Activated CD8-positive, alpha-beta memory T cell treated with anti-CD3 and anti-CD28 coated beads for 36 hours (primary cell): ENCODE measurements around the gene CCDC77. TPM values are rescaled to one million over a fixed set of nuclear protein-coding genes. Genes with fewer than 3 reads are reported as not detected.
"Not testable (repeated sequence)": the region's sequence is repeated elsewhere in the genome, so short reads cannot be mapped to it uniquely, and the experiment has no call there.

Experiments used
- CTCF ChIA-PET: fragments of 350-600 bp; sonication (Branson Sonifier 250); formaldehyde crosslinking; loops from one replicate; lab custom pipeline; 2021; ENCODE audit warnings: antibody characterized with exemption; lab: Charles Lee
- POLR2A ChIA-PET: fragments of 350-600 bp; sonication (Branson Sonifier 250); formaldehyde crosslinking; loops from one replicate; lab custom pipeline; 2021; ENCODE audit warnings: antibody characterized with exemption; lab: Charles Lee
- total RNA-seq, 2 experiments: library from RNA; stranded (reverse); gene quantifications; one replicate each; pipeline ENCODE4 v1.2.3, GENCODE V29; 2021

CCDC77 gene
- 10 to 100 TPM; 13.9 to 16.8 TPM for total RNA-seq

DNA sequence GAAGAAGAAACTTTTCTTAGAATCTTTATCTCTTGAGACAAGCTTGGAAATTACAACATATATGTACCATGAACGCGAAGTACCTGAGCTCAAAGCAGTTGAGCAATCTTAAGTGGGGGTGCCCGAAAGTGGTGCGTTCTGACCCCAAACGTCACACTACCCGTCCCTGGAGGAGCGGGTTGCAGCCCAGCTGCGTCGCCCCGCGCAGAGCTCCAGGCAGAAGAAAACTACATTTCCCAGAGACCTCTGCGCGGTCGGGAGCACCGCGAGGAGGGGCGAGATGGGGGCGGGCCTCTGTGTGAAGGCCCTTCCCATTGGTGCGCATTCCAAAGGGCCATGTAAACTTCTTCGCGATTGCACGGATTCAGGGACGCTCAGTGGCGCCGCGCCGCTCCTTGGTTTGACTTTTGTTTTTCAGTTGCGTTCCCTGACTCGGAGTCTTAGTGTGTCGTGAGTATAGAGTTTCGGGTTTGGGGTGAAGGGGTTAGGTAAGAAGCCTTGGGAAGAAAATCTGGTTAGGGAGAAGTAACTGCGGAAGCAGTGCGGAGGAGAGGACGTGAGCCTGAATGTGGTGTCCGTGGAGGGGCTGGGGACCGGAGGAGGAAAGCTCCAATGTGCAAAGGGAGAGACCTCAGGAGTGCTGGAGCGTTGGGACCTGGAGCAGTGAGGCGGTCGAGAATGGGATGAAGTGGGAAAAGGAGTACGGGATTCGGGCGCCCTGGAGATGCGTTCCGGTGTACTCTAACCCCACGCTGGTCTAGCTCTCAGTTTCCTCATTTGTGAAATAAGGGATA lies at the start of gene CCDC77:
CCDC77 (plus strand) TSS at position 410 of the 794 bp plus-strand sequence. CDS start 7,740 bp downstream, outside the sequence.
- POLR2A ChIA-PET: interaction anchor here (1.8 kb wide), 1 partner anchor 12 kb away, joined by 10 read pairs; the partner anchor contains the start of gene KDM5A
- CTCF ChIA-PET: interaction anchor here (1.1 to 3.3 kb wide), 3 partner anchors 10 to 52 kb away, joined by 3 to 12 read pairs (median 7); no protein-coding TSS in a partner anchor

DNA sequence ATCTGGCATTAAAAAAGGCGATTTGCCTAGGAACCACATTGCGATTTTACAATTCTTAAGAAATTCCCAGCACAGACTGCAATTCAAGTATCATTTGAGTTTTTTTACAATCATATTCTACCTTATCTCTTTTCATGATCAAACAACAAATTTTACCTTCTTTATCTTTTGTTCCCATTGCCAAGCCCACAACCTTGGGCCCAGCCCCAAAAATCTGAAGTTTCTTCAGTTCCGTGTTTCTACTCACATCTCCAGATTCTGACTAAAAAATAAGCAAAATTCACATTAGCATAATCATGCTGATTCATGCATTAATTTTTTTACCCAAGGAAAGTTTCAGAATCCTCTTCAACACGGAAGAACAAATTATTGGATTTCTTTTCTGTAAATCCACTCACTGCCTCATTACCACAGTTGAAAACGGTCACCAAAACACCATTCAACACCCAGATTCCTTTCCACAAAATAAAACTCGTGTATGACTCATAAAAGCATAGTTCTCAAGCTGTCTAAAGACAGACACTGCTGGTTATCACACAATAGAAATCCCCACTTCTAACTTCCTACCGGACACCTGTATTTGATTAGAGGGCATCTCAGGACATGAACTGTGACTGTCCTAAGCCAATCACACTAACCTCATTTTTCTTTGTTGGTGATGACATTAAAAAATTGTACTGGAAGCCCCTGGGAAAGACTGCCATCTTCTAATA lies 45.0 kb upstream of the CCDC77 start:
- POLR2A ChIA-PET: interaction anchor here (0.7 kb wide), 1 partner anchor 14 kb away, joined by 4 read pairs; no protein-coding TSS in a partner anchor
- CTCF ChIA-PET: no interaction called here

DNA sequence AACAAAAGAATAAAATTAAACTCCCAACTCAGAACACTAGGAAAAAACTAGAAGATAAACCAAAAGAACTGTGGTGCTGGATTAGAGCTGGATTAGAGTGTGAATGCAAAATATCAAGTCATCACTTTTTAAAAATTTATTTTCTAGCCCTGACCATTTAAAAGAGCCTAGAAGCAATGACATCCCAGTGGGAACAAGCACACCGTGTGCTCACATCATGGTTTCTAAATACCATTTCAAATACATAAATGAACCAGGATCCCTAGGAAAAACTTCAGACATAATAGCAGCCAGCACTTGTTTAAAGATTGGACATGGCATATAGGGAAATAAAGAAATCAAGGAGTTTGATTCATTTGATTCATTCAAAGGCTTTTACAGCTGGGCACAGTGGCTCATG lies 42.4 kb upstream of the CCDC77 start:
- ChIA-PET CTCF (no interaction called here), POLR2A (no interaction called here)

DNA sequence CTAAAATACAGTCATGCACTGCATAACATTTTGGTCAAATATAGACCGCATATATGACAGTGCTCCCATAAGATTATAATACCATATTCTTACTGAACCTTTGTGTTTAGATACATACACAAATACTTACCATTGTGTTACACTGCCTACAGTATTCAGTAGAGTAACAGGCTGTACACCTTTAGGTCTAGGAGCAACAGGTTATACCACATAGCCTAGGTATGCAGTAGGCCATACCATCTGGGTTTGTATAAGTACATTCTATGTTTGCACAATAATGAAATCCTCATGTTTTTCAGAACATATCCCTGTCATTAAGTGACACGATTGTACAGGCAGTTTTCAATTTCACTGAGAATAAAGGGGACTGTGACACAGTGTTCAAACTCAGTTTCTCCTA lies 34.6 kb upstream of the CCDC77 start:
- CTCF ChIA-PET: no interaction called here

DNA sequence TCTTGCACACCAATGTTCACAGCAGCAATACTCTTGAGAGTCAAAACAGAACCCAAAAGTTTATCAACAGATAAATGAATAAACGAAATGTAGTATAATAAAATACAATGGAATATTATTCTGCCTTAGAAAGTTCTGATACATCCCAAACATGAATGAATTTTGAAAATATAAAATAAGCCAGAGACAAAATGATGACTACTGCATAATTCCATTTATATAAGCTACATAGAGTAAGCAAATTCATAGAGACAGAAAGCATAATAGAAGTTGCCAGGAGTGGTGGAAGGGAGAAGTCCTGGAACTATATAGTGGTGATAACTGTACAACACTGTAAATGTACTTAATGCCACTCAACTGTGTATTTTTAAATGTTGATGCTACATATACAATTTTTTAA lies 33.5 kb upstream of the CCDC77 start:
- CTCF ChIA-PET: interaction anchor here (0.8 kb wide), 1 partner anchor 16 kb away, joined by 7 read pairs; no protein-coding TSS in a partner anchor

More for the DNA sequence above, 34.6 kb upstream of the CCDC77 start:
- POLR2A ChIA-PET: no interaction called here

DNA sequence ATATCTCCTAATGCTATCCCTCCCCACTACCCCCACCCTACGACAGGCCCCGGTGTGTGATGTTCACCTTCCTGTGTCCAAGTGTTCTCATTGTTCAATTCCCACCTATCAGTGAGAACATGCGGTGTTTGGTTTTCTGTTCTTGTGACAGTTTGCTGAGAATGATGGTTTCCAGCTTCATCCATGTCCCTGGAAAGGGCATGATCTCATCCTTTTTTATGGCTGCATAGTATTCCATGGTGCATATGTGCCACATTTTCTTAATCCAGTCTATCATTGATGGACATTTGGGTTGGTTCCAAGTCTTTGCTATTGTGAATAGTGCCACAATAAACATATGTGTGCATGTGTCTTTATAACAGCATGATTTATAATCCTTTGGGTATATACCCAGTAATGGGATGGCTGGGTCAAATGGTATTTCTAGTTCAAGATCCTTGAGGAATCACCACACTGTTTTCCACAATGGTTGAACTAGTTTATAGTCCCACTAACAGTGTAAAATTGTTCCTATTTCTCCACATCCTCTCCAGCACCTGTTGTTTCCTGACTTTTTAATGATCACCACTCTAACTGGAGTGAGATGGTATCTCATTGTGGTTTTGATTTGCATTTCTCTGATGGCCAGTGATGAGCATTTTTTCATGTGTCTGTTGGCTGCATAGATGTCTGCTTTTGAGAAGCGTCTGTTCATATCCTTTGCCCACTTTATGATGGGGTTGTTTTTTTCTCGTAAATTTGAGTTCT lies 30.5 kb upstream of the CCDC77 start:
- POLR2A ChIA-PET, CTCF ChIA-PET: not testable (repeated sequence)

More for the DNA sequence above, 33.5 kb upstream of the CCDC77 start:
- POLR2A ChIA-PET: no interaction called here

DNA sequence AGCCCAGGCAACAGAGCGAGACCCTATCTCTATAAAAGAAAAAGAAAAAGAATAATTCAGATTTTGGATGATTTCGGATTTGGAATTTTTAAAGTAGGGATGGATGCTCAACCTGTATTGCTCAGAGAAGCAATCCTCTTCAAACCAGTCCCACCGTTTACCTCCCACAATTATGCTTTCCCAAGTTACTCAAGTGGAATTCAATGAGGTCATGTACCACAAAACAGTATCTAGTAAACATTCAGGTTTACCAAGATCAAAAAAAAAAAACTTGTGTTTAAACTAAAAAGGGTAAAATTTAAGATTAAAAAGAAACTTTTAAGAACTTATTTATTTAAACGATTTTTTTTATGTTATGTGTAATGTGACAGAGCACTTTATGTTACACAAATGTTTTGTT lies 14.8 kb upstream of the CCDC77 start:
- POLR2A ChIA-PET: interaction anchor here (0.6 kb wide), 1 partner anchor 34 kb away, joined by 10 read pairs; no protein-coding TSS in a partner anchor
- CTCF ChIA-PET: no interaction called here

DNA sequence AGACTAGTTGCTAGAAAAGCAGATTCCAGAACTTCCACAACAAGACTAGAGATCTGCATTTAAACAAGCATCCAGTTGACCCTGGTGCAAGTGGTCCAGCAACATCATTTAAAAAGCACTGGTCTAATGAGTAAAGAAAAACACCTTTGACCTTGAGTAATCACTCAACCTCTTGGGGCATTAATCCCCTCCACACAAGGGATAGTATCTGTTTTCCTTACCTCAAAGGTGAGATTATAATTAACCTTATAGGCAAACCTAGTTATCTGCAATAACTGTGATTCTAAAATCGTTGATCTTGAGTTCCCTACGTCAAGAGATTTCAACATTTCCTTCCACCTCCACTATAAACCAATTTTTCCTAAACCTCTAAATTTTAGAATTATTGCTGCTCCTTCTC lies 13.4 kb upstream of the CCDC77 start:
- CTCF ChIA-PET: interaction anchor here (1.2 kb wide), 1 partner anchor 36 kb away, joined by 3 read pairs; no protein-coding TSS in a partner anchor
- POLR2A ChIA-PET: interaction anchor here (1.0 kb wide), 1 partner anchor 8 kb away, joined by 3 read pairs; no protein-coding TSS in a partner anchor

DNA sequence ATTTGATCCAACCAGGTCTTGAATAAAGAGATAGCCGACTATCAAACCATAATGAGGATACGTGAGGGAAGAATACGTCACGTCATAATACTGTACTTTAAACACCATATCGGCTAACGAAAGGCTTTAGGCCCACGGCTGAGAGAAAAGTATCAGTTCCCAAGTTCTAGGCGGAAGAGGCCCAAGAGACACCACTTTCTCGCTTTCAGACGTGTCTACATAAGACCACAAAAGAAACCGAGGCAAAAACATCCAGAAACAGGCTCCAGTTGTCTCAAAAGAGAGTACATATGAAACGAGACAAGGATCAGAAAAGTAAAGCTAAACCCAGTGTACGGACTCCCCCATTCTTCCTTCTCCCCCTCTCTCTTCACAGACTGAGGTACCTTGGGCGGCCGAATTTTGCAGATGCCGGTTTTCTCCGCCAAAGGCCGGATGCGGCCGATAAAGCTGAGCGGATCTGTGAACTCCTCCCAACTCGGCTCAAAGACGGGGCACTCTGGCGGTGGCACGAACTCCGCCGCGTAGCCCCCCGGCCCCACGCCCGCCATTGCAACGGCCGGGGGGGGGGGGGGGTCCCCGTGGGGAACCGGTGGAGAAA lies 12.8 kb upstream of the CCDC77 start:
- ChIA-PET CTCF (interaction anchor here (0.7 to 1.2 kb wide), 2 partner anchors 11 to 37 kb away, joined by 3 read pairs; no protein-coding TSS in a partner anchor), POLR2A (interaction anchor here (0.6 to 2.1 kb wide), 4 partner anchors 9 to 115 kb away, joined by 3 to 10 read pairs (median 3); partner anchors contain the start of gene CCDC77)

DNA sequence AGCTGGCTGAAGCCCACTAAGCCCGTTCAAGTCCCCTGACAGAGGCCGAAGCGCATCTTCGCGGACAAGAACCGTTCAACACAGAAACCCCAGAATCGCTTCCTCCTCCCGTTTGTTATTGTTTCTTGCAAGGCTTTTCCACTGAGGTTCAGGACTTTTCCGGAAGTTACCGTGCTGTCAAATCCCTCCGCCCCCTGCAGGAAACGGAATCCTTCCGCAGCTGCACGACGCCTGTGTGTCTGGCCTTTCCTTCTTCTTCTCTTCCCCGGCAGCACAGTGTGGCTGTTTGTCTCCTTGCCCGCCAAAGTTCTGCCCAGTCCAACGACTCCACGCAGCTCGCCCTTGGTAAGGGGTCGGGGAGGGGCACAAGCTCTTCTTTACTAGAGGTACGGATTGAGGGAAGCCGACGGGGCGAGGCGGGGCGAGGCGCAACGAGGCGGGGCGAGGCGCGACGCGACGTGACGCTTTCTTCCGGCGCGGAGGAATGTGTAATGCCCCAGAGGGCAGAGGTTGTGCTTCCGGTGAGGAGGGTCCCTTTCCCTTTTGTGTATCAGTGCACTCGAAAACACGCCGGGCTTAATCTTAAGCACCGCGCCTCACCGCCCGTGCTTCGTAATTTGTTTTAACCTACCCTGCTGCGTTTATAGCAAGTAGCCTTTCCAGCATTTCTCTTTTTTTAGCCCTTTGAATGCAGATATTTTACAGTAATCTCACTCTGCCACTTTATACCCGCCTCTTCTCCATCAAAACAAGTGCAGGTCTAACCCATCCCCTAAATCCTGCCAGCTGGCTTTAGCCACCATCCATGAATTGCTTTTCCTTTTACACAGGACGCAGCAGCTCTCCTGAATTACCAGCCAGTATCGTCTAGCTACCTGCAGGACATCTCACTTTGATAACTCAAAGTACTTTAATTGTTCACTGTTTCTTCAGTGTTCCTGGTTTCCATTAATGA lies 12.0 kb upstream of the CCDC77 start, which contains the start of gene KDM5A:
KDM5A (minus strand) TSS at position 179 of the 955 bp plus-strand sequence. CDS start 229 bp downstream, outside the sequence.
- CTCF ChIA-PET: interaction anchor here (0.7 to 1.2 kb wide), 5 partner anchors 11 to 177 kb away, joined by 3 to 7 read pairs (median 3); no protein-coding TSS in a partner anchor
- POLR2A ChIA-PET: interaction anchor here (0.5 to 2.1 kb wide), 7 partner anchors 10 to 601 kb away, joined by 3 to 15 read pairs (median 3); partner anchors contain the start of gene CCDC77

DNA sequence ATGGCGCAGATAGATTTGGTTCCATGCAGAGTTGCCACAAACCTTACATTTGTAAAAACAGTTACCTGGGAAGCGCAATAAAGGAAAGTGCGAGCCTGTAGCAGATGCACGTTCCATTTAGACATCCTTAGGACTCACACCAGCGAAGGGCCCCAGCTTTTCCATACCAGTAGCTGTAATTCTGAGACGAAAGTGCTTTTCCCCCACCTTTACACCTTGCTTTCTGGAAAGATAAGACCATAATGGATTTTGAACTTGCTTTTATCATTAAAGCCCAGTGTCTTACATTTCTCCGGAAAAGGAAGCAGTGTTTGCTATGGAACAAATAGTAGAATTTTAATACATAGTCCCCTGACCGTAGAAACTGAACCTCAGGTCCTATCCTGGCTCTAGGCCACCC lies 616 bp upstream of the CCDC77 start:
- ChIA-PET CTCF (interaction anchor here (2.0 to 3.3 kb wide), 2 partner anchors 12 to 52 kb away, joined by 7 to 12 read pairs; no protein-coding TSS in a partner anchor), POLR2A (interaction anchor here (1.8 kb wide), 1 partner anchor 12 kb away, joined by 10 read pairs; the partner anchor contains the start of gene KDM5A)

DNA sequence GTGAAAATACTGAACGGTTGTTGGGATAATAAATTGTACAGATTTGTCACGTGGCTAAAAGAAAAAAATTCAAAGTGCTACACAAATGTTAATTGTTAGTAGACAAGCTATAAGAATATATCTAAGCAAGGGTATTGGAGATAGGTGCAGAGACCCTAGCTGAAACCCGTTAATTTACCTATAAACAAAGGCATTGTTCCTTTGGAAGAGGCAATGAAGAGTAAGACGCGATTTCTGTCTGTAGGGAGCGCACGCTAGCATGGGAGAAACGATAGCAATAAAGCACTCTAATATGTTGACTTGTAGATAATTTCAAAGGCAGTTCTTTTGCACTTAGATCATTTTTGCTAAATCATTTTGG lies 565 bp downstream of the CCDC77 start:
- POLR2A ChIA-PET: interaction anchor here (1.8 kb wide), 1 partner anchor 13 kb away, joined by 10 read pairs; the partner anchor contains the start of gene KDM5A
- CTCF ChIA-PET: interaction anchor here (1.1 to 3.3 kb wide), 4 partner anchors 11 to 51 kb away, joined by 3 to 12 read pairs (median 5); no protein-coding TSS in a partner anchor

DNA sequence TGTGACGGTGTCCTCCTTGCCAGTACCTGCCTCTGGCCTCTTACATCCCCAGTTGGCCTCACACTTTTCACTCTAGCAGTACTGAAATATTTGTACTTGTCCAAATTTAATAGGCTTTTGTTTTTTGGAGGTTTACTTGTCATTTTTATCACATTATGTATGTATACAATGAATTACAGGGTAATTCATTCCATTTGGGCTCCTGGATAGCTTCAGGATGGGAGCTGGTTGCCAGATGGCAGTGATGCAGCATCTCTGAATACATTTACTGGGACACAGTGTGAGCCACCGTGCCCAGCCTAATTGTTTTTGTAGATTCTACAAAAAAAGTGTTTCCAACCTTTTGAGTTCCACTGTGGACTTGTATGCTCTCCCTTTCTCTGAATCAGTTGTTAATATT lies 13.4 kb downstream of the CCDC77 start:
- CTCF ChIA-PET: no interaction called here
- POLR2A ChIA-PET: no interaction called here

DNA sequence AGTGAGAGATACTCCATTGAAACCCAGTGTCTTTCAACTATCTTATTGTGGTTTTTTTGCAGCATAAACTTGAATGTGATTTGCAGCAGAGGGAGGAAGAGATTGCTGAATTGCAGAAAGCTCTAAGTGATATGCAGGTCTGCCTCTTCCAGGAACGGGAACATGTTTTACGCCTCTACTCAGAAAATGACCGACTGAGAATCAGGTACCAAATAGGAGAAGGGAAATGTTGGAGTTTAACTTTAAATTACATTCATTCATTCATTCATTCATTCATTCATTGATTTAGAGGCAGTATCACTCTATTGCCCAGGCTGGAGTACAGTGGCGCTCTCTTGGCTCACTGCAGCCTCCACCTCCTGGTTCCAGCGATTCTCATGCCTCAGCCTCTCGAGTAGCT lies 17.0 kb downstream of the CCDC77 start:
- POLR2A ChIA-PET: no interaction called here
- CTCF ChIA-PET: no interaction called here

DNA sequence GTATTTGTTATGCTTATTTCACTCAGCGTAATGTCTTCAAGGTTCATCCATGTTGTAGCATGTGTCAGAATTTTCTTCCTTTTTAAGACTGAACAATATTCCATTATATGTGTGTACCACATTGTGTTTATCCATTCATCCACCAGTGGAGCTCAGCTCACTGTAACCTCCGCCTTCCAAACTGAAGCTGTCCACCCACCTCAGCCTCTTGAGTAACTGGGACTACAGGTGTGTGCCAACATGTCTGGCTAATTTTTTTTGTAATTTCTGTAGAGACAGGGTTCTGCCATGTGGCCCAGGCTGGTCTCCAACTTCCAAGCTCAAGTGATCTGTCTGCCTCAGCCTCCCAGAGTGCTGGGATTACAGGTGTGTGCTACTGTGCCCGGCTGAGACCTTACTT lies 21.1 kb downstream of the CCDC77 start:
- ChIA-PET POLR2A (no interaction called here), CTCF (interaction anchor here (0.7 kb wide), 1 partner anchor 58 kb away, joined by 4 read pairs; no protein-coding TSS in a partner anchor)

DNA sequence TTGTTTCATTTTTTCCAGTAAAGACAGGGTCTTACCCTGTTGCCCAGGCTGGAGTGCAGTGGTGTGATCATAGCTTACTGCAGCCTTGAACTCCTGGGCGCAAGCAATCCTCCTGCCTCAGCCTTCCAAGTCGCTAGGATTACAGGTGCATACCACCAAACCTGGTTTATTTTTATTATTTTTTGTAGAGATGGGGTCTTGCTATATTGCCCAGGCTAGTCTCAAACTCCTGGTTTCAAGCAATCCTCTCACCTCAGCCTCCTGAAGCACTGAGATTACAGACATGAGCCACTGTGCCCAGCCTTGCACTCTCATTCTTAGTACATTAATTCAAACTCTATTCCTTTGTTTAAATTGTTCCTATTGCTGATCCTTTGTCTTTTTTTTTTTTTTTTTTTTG lies 34.3 kb downstream of the CCDC77 start:
- CTCF ChIA-PET: interaction anchor here (0.6 kb wide), 1 partner anchor 404 kb away, joined by 6 read pairs; no protein-coding TSS in a partner anchor
- POLR2A ChIA-PET: not testable (repeated sequence)
